GM23338 (cell line): Measurements from ENCODE around the gene INPP5A. TPM values are rescaled to one million over a fixed set of nuclear protein-coding genes. Genes with fewer than 3 reads are reported as not detected.

ENCODE experiments used
- ATAC-seq: fragments of 200-7000 bp; cut with Tn5 transposase; 3 replicates; pipeline ENCODE4 v1.9.1; 2020
- DNase-seq: peaks from one replicate; pipeline ENCODE4 v3.0.0-alpha.2; 2015; ENCODE audit warnings: low spot score
- H2AFZ ChIP-seq: fragments of 200-600 bp; sonication (generic); 2 replicates; pipeline ENCODE4 v1.8.0; 2016; ENCODE audit warnings: antibody characterized with exemption, mild to moderate bottlenecking, moderate library complexity
- H3F3A ChIP-seq: fragments of 200-600 bp; sonication (generic); replicated peaks from 2 replicates; pipeline ENCODE4 v1.8.0; 2017; ENCODE audit warnings: antibody characterized with exemption, mixed run types, low read depth
- H3K27ac ChIP-seq: fragments of 200-600 bp; sonication (generic); 2 replicates; pipeline ENCODE4 v1.6.1; 2016; ENCODE audit warnings: low read depth
- H3K27me3 ChIP-seq: fragments of 200-600 bp; sonication (generic); 2 replicates; pipeline ENCODE4 v1.8.0; 2016; ENCODE audit warnings: mild to moderate bottlenecking, mixed run types, moderate library complexity; ENCODE audit not compliant: insufficient read depth
- H3K36me3 ChIP-seq: fragments of 200-600 bp; sonication (generic); 2 replicates; pipeline ENCODE4 v1.8.0; 2016; ENCODE audit warnings: mild to moderate bottlenecking; ENCODE audit not compliant: insufficient read depth
- H3K4me1 ChIP-seq: fragments of 200-600 bp; sonication (generic); 2 replicates; pipeline ENCODE4 v1.8.0; 2016; ENCODE audit warnings: mild to moderate bottlenecking, moderate library complexity; ENCODE audit not compliant: insufficient read depth
- H3K4me2 ChIP-seq: fragments of 200-600 bp; sonication (generic); 2 replicates; pipeline ENCODE4 v1.7.1; 2017; ENCODE audit warnings: mixed run types
- H3K4me3 ChIP-seq: fragments of 200-600 bp; sonication (generic); 2 replicates; pipeline ENCODE4 v1.6.1; 2016; ENCODE audit warnings: mixed run types
- H3K79me2 ChIP-seq: fragments of 200-600 bp; sonication (generic); replicated peaks from 2 replicates; pipeline ENCODE4 v1.8.0; 2017; ENCODE audit warnings: mild to moderate bottlenecking; ENCODE audit not compliant: insufficient read depth
- H3K9me2 ChIP-seq: fragments of 200-600 bp; sonication (generic); 2 replicates; pipeline ENCODE4 v1.8.0; 2017; ENCODE audit not compliant: insufficient read depth
- H4K20me1 ChIP-seq: fragments of 200-600 bp; sonication (generic); replicated peaks from 2 replicates; pipeline ENCODE4 v1.8.0; 2017; ENCODE audit warnings: mild to moderate bottlenecking; ENCODE audit not compliant: insufficient read depth
- H3K27ac Mint-ChIP-seq: 2 replicates; pipeline ENCODE4 v1.8.0; 2020; ENCODE audit warnings: inconsistent platforms, mild to moderate bottlenecking, moderate library complexity, mixed read lengths
- H3K27me3 Mint-ChIP-seq: 3 replicates; pipeline ENCODE4 v1.8.0; 2022; ENCODE audit warnings: low read depth, mild to moderate bottlenecking, moderate library complexity, mixed read lengths, inconsistent platforms; ENCODE audit not compliant: insufficient read depth, poor library complexity
- H3K36me3 Mint-ChIP-seq: 3 replicates; pipeline ENCODE4 v1.8.0; 2021; ENCODE audit warnings: low read depth, mild to moderate bottlenecking, inconsistent platforms, moderate library complexity, mixed read lengths
- H3K4me1 Mint-ChIP-seq: 3 replicates; pipeline ENCODE4 v1.8.0; 2020; ENCODE audit warnings: mild to moderate bottlenecking, inconsistent platforms, mixed read lengths
- H3K4me3 Mint-ChIP-seq: 3 replicates; pipeline ENCODE4 v1.8.0; 2021; ENCODE audit warnings: moderate library complexity, mild to moderate bottlenecking, inconsistent platforms, mixed read lengths
- H3K9me3 Mint-ChIP-seq: 3 replicates; pipeline ENCODE4 v1.8.0; 2020; ENCODE audit warnings: moderate library complexity, mild to moderate bottlenecking, inconsistent platforms, mixed read lengths
- EZH2 ChIP-seq: fragments of 200-600 bp; sonication (generic); IDR thresholded peaks from one replicate; pipeline ENCODE4 v1.8.0; 2017; ENCODE audit warnings: antibody characterized with exemption, mild to moderate bottlenecking, low read depth; ENCODE audit not compliant: unreplicated experiment
- JUNB ChIP-seq: IDR thresholded peaks from one replicate; pipeline ENCODE4 v1.6.1; 2016; ENCODE audit warnings: antibody characterized with exemption; ENCODE audit not compliant: unreplicated experiment
- NANOG ChIP-seq: IDR thresholded peaks from 2 replicates; pipeline ENCODE4 v1.6.1; 2016; ENCODE audit warnings: antibody characterized with exemption, borderline replicate concordance
- POLR2AphosphoS5 ChIP-seq: IDR thresholded peaks from 2 replicates; pipeline ENCODE4 v1.6.1; 2016; ENCODE audit warnings: antibody characterized with exemption, low read depth
- STAT1 ChIP-seq: IDR thresholded peaks from one replicate; pipeline ENCODE4 v1.6.1; 2016; ENCODE audit warnings: antibody characterized with exemption; ENCODE audit not compliant: unreplicated experiment
- ZNF114 ChIP-seq: fragments of 250-450 bp; sonication (Bioruptor Pico); IDR thresholded peaks from 2 replicates; pipeline ENCODE4 v1.5.0; 2020; ENCODE audit warnings: mild to moderate bottlenecking, moderate library complexity
- ZNF331 ChIP-seq: fragments of 250-450 bp; sonication (Bioruptor Pico); IDR thresholded peaks from 2 replicates; pipeline ENCODE4 v1.5.0; 2020; ENCODE audit warnings: low read depth, mild to moderate bottlenecking, moderate library complexity
- polyA plus RNA-seq: library from polyadenylated mRNA; unstranded; fragments of >200 nt; fragmentation: Nextera tagmentation; extraction: Ambion mirVana; gene quantifications from 2 replicates; pipeline ENCODE4 v1.2.1, GENCODE V29; 2016
- total RNA-seq: library from RNA; depleted of rRNA; stranded (reverse); fragments of >200 nt; shearing (Covaris generic); gene quantifications from 2 replicates; pipeline ENCODE4 v1.2.3, GENCODE V29; 2014
- TF ChIP-seq, protein P1 (sequence below): IDR thresholded peaks from one replicate; pipeline ENCODE4 v1.6.1; 2018; ENCODE audit warnings: antibody characterized with exemption; ENCODE audit not compliant: unreplicated experiment
- TF ChIP-seq, protein P2 (sequence below), 2 experiments: fragments of 200-600 bp in 1 of 2; sonication (generic) in 1 of 2; conservative IDR thresholded peaks; 2 replicates each; pipeline versions ENCODE4 v1.5.1 to v1.6.1; 2016 to 2017; ENCODE audit warnings: antibody characterized with exemption in 2 of 2, low read depth in 2 of 2, mild to moderate bottlenecking in 2 of 2, moderate library complexity in 1 of 2
- TF ChIP-seq, protein P3 (sequence below): IDR thresholded peaks from 2 replicates; pipeline ENCODE4 v1.6.1; 2016; ENCODE audit warnings: antibody characterized with exemption

The INPP5A gene
- total and polyA plus RNA-seq, 2 experiments from 2014 or later = 5.9 to 40.6 TPM

DNA sequence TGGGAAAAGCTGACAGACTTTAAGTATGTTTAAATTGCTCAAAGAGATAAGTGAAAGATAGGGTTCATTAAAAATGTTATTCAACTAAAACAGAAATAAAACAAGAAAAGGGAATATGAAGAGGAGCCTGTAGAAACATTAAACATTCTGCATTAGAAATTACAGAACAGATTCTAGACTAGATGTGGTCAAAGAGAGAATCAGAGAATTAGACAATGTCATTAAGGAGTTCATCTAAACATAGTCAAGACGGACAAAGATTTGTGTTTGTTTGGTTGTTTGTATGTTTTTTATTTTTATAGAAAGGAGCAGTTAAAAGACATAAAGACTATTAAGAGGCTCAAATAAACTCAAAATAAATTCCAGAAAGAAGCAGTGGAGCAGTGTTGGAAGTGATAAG, 168.4 kb downstream of the INPP5A start:
- H3K9me3 Mint-ChIP-seq = peaks cover 26% of the 10 kb centered on the region
- Histone ChIP-seq H3K79me2 (no peaks in the 10 kb centered on the region), H3K27me3 (no peaks in the 10 kb centered on the region), H2AFZ (no peak overlapping the region), H4K20me1 (no peaks in the 10 kb centered on the region), H3K4me1 (no peaks in the 10 kb centered on the region), H3K27ac (no peak overlapping the region), H3K36me3 (no peaks in the 10 kb centered on the region; the same call in 1 of the 2 replicates), H3K4me3 (no peak overlapping the region), H3F3A (no peaks in the 10 kb centered on the region), H3K4me2 (no peak overlapping the region), H3K9me2 (no peaks in the 10 kb centered on the region)
- peaks cover 5% of the 10 kb centered on the region for H3K4me1 Mint-ChIP-seq
- H3K4me3 Mint-ChIP-seq = no peak overlapping the region
- DNase-seq = no peak
- no peak overlapping the region for H3K27ac Mint-ChIP-seq
- peaks cover 32% of the 10 kb centered on the region for H3K36me3 Mint-ChIP-seq
- peaks cover 3% of the 10 kb centered on the region for H3K27me3 Mint-ChIP-seq
- no peak for ATAC-seq
- no peak for TF ChIP-seq ZNF114 (CRISPR knock-in tag)

DNA sequence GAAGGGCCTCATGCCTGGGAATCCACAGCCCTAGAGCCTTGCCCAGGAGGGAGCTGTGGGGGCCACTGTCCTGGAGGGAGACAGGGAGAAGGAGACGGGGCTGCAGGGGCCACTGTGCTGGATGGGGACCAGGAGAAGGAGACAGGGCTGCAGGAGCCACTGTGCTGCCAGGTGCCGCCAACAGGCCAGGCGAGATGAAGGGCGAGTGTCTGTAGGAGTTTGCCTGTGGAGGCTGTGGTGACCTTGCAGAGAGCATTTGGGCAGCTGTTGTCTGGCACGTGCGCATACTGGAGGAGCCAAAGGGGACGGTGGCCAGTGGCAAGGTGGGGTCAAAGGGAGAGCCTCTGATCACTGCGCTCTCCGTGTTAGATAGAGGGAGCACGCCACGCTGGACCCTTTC, 169.1 kb downstream of the INPP5A start:
- Histone ChIP-seq H3K4me2 (no peak overlapping the region), H3K36me3 (no peaks in the 10 kb centered on the region; the same call in 1 of the 2 replicates), H3K27me3 (no peaks in the 10 kb centered on the region), H4K20me1 (no peaks in the 10 kb centered on the region), H3K79me2 (no peaks in the 10 kb centered on the region), H3K4me1 (no peaks in the 10 kb centered on the region), H3K27ac (no peak overlapping the region), H3K9me2 (no peaks in the 10 kb centered on the region), H3F3A (no peaks in the 10 kb centered on the region), H3K4me3 (no peak overlapping the region), H2AFZ (no peak overlapping the region)
- peaks cover 32% of the 10 kb centered on the region for H3K36me3 Mint-ChIP-seq
- peaks cover 3% of the 10 kb centered on the region; the same call in 2 of the 3 replicates for H3K4me1 Mint-ChIP-seq
- no peak overlapping the region for H3K27ac Mint-ChIP-seq
- DNase-seq = no peak
- no peak overlapping the region for H3K4me3 Mint-ChIP-seq
- peaks cover 3% of the 10 kb centered on the region for H3K27me3 Mint-ChIP-seq
- peaks cover 26% of the 10 kb centered on the region for H3K9me3 Mint-ChIP-seq
- no peak for ATAC-seq
- TF ChIP-seq, protein P1, sequence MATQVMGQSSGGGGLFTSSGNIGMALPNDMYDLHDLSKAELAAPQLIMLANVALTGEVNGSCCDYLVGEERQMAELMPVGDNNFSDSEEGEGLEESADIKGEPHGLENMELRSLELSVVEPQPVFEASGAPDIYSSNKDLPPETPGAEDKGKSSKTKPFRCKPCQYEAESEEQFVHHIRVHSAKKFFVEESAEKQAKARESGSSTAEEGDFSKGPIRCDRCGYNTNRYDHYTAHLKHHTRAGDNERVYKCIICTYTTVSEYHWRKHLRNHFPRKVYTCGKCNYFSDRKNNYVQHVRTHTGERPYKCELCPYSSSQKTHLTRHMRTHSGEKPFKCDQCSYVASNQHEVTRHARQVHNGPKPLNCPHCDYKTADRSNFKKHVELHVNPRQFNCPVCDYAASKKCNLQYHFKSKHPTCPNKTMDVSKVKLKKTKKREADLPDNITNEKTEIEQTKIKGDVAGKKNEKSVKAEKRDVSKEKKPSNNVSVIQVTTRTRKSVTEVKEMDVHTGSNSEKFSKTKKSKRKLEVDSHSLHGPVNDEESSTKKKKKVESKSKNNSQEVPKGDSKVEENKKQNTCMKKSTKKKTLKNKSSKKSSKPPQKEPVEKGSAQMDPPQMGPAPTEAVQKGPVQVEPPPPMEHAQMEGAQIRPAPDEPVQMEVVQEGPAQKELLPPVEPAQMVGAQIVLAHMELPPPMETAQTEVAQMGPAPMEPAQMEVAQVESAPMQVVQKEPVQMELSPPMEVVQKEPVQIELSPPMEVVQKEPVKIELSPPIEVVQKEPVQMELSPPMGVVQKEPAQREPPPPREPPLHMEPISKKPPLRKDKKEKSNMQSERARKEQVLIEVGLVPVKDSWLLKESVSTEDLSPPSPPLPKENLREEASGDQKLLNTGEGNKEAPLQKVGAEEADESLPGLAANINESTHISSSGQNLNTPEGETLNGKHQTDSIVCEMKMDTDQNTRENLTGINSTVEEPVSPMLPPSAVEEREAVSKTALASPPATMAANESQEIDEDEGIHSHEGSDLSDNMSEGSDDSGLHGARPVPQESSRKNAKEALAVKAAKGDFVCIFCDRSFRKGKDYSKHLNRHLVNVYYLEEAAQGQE = no peak
- TF ChIP-seq JUNB (no peak), ZNF114 (CRISPR knock-in tag) (no peak), ZNF331 (no peak), STAT1 (no peak), NANOG (no peak), EZH2 (no peak), POLR2AphosphoS5 (no peak)
- TF ChIP-seq, protein P2, sequence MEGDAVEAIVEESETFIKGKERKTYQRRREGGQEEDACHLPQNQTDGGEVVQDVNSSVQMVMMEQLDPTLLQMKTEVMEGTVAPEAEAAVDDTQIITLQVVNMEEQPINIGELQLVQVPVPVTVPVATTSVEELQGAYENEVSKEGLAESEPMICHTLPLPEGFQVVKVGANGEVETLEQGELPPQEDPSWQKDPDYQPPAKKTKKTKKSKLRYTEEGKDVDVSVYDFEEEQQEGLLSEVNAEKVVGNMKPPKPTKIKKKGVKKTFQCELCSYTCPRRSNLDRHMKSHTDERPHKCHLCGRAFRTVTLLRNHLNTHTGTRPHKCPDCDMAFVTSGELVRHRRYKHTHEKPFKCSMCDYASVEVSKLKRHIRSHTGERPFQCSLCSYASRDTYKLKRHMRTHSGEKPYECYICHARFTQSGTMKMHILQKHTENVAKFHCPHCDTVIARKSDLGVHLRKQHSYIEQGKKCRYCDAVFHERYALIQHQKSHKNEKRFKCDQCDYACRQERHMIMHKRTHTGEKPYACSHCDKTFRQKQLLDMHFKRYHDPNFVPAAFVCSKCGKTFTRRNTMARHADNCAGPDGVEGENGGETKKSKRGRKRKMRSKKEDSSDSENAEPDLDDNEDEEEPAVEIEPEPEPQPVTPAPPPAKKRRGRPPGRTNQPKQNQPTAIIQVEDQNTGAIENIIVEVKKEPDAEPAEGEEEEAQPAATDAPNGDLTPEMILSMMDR (conservative IDR thresholded peaks at IDR 0.05; ENCODE audit: low read depth in 2 of 2) = no peak
- TF ChIP-seq, protein P3, sequence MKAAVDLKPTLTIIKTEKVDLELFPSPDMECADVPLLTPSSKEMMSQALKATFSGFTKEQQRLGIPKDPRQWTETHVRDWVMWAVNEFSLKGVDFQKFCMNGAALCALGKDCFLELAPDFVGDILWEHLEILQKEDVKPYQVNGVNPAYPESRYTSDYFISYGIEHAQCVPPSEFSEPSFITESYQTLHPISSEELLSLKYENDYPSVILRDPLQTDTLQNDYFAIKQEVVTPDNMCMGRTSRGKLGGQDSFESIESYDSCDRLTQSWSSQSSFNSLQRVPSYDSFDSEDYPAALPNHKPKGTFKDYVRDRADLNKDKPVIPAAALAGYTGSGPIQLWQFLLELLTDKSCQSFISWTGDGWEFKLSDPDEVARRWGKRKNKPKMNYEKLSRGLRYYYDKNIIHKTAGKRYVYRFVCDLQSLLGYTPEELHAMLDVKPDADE = no peak
